OCI-M2 (cell line): ENCODE results near the gene RBM19.
"Not testable (repeated sequence)": the region's sequence is repeated elsewhere in the genome, so short reads cannot be mapped to it uniquely, and the experiment has no call there.

Experiments used
- DNase-seq: peaks from one replicate; lab custom pipeline; 2025; ENCODE audit not compliant: unreplicated experiment; lab: John Stamatoyannopoulos, UW

RBM19 gene, protein sequence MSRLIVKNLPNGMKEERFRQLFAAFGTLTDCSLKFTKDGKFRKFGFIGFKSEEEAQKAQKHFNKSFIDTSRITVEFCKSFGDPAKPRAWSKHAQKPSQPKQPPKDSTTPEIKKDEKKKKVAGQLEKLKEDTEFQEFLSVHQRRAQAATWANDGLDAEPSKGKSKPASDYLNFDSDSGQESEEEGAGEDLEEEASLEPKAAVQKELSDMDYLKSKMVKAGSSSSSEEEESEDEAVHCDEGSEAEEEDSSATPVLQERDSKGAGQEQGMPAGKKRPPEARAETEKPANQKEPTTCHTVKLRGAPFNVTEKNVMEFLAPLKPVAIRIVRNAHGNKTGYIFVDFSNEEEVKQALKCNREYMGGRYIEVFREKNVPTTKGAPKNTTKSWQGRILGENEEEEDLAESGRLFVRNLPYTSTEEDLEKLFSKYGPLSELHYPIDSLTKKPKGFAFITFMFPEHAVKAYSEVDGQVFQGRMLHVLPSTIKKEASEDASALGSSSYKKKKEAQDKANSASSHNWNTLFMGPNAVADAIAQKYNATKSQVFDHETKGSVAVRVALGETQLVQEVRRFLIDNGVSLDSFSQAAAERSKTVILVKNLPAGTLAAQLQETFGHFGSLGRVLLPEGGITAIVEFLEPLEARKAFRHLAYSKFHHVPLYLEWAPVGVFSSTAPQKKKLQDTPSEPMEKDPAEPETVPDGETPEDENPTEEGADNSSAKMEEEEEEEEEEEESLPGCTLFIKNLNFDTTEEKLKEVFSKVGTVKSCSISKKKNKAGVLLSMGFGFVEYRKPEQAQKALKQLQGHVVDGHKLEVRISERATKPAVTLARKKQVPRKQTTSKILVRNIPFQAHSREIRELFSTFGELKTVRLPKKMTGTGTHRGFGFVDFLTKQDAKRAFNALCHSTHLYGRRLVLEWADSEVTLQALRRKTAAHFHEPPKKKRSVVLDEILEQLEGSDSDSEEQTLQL

DNA sequence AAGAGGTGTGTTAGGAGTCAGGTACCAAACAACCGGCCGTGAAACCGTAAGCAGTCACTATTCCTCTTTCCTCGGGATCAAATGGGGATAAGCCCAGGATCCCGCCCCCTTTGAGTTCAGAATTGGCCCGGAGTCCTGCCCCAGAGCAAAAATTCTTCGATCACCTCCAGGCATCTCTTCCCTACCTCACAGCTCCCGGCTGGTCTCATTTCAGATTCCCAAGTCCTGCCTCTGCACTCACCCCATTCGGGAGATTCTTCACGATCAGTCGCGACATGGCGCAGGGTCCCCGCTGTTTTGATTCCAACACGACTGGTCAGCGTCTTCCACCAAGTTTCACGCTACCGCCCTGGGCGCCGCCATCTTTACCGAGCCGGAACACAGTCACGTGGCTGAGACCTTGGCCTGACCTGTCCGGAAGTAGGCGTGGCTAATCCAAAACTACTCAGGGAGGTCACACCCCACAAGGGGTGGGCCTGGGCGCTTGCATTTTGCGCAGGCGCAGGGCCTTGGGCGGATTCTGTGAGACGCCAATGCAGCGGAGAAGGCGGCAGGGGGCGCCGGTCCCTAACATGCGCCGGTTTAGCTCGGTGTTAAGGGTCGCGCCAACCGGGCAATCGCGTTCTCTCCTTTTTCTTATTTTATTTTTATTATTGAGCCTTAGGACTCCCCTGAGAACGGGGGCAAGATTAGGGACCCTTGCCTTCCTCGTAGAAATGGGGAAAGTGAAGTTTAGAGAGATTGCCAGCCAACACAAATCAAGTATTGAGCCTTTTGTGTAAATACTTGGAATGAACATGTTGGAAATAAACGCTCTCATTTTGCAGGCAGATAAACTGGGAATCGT lies at the start of gene RBM19:
TSS of gene RBM19 (minus strand) at position 375 of the 847 bp plus-strand sequence. CDS start at position 277, 98 bp downstream.
- peak; percentile 51 for DNase-seq

DNA sequence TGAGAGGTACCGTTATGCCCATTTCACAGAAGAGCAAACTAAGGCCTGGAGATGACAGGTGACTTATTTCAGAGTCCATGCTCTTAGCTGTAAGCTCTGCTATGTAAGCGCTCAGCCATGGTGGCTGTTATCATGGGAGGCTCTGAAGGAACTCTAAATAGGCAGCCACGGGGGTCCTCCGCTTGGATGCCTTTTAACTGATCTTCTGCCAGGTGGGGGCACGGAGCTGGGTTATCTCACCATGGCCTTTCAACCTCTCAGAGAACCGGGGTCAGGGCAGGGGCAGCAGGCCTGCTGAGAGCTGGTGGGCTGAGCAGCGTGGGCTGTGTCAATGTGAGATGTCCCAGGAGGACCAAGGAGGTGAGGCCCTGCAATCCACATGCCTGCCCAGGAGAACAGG lies 49.7 kb upstream of the RBM19 start:
- DNase-seq = no peak

DNA sequence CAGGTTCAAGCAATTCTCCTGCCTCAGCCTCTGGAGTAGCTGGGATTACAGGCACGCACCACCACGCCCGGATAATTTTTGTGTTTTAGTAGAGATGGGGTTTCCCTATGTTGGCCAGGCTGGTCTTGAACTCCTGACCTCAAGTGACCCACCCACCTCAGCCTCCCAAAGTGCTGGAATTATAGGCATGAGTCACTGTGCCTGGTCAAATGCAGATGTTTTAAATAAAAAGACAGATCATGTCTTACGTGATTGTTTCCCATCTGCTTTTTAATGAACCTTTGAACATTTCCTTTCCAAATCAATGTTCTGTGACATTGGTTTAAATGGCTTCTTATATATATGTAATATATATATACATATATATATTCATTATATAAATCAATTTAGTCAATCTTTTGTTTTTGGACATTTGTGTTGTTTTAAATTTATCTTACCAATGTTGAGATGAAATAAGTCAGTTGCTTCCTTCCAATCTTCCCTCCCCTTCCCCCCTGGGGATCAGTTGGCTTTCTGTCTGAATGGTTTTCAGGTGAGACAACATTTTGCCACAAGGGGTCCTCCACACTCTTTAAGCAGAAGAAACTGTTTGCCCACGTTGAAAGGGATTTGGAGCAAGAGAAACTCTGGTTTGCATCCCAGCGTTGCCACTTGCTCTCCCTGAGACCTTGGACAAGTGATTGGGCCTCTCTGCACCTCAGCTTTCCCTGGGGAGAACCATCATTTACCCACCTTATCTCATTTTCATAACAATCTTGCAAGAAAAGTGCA lies 47.6 kb upstream of the RBM19 start:
- DNase-seq = no peak

DNA sequence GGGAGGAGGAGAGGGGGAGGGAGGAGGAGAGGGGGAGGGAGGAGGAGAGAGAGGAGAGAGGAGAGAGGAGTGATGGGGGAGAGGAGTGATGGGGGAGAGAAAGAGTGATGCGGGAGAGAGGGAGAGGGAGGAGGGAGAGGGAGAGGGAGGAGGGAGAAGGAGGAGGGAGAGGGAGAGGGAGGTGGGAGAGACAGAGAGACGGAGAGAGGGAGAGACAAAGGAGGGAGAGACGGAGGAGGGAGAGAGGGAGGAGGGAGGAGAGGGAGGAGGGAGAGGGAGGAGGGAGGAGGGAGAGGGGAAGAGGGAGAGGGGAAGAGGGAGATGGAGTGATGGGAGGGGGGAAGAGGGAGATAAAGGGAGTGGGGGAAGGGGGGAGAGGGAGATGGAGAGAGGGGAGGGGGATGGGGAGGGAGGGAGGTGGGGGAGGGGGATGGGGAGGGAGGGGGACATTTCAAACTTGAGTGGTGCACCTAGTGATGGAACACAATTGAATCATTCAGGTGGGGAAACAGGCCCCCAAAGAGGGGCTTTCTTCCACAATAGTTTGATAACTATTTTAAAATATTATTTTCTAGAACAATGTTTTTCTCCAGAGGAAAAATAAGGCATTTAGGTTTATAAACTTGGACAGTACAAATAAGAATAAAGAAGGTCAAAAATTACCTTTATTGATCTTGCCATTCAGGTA lies 46.8 kb upstream of the RBM19 start:
- no peak for DNase-seq

DNA sequence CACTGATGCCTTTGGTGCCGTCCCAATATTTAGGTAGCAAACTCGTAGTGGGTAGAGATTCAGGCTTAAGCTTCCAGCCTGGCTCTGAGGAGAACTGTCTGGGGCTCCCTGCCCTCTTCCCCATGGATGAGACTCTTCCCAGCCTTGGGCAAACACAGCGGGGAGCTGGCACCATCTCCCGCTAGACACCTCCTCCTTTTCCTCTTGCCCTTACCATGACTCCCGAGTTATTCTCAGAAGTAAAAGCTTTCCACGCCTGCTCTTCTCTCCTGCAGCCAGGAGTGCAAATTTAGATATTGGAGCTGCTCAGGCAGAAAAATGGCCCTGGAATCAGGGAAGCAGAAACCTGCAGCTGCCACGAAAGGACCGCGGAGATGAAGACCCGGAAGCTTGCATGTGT lies 45.6 kb upstream of the RBM19 start:
- DNase-seq = no peak

DNA sequence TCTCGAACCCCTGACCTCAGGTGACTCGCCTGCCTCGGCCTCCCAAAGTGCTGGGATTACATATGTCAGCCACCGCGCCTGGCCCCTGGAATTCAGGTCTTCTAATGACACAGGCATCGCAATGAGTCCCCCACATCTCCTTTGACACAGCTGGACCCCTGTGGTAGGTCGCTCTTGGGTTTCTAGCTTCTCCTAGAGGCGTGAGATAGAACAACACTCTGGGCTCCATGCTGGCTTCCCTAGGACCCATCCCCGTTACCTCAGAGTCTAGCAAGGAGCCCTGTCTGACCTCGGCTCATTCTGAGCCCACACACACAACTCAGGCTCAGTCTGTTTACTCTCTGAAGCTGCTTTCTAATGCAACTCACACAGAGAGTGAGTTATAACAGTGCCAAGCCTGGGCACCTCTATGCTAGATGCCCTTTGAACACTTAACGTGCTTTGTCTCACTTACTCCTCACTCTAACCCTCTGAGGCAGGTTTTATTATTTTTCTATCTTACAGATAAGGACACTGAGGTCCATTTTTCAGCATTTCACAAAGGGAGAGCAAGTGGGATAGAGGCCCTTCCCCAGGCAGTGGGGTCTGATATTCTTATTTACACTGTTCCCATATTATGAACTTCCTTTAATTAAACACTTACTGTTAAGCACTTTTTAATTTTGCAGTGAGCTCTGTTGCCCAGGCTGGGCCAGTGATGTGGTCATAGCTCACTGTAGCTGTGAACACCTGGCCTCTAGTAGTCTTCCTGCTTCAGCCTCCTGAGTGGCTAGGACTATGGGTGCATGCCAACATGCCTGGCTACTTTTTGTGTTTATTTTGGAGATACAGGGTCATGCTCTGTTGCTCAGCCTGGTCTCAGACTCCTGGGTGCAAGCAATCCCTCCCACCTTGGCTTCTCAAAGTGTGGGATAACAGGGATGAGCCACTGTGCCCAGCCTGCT lies 40.6 kb upstream of the RBM19 start:
- DNase-seq = no peak

DNA sequence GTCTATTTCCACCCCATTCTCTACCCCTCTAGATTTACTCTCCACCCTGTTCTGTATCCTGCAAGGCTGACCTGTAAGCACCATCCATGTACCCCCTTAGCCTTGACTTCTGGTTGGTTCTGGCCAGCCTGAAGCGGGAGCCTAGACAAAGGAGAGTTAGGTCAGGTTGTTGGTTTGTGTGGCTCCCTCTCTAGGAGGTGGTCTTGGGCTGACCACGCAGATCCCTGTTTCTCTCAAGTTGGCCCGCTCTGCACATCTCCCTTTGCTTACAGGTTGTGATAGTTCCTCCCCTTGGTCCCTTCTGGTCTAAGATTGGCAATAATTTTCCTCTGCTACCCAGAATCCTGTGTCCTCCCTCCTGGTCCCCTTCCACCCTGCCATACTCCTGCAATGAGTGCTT lies 38.3 kb upstream of the RBM19 start:
- no peak for DNase-seq

DNA sequence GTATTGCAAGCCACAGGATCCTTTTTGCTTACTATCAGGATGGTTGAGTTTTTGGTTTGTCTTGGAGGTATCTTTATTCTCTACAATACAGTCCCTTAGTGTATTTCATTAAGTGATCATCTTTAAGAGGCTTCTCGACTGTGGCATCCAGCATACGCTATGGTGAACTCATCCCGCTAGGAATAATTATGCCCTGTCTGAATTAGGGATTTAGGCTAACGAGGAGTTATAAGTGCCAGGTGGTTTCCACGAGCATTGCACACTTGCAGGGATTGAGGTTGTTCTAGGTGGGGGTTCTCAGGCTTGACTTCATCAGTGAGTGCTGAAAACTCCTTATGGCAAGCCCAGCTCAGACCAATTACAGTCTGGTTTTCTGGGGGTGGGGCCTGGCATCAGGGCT lies 37.2 kb upstream of the RBM19 start:
- no peak for DNase-seq

DNA sequence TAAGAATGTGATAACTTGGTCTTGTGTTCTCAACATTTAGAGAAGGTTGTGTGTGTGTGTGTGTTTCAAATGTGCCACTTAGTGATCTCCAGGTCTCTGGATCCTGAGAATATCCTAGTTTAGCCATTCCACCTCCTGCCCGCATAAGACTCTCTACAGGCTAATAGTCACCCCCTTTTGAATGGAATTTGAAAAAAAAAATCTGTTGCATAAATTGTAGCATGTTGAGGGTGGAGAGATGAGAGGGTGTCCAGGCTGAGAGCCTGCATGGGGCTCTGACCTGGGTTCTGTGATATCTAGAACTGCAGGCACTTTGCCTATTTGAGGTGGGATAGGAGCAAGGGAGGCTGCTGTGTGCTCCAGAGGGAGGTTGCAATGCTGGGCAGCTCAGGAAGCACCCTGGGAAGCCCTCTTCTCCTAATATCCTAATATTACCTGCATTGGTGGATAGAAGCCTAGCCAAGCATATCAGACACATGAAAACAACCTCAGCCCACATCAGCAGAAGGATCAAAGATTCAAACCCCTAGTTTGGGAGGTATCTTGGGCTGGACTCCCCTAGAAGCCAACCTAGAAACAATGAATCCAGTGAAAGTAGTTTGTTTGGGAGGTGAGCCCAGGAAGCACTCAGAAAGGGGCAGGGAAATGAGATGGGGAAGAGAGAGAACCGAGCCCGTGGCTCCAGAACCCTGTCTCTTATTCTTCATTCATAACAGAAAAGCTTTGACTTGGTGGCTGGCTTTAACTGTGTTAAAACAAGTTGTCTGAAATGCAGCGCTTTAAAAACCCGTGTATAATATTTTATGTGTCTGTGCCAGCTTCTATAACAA lies 35.6 kb upstream of the RBM19 start:
- no peak for DNase-seq

DNA sequence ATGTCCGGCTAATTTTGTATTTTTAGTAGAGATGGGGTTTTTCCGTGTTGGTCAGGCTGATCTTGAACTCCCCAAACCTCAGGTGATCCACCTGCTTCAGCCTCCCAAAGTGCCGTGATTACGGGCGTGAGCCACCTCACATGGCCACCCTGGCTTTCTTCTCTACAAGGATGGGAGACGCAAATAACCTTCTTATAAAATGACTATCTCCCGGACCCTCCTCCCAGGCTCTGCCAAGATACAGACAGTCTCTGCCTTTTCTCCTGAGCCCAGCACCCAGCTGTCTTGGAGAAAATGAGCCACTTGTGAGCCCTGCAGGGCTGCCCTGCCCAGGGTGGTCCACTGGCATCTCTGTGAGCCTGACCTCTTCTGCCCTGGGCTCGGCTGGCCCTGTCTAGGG lies 34.7 kb upstream of the RBM19 start:
- no peak for DNase-seq

DNA sequence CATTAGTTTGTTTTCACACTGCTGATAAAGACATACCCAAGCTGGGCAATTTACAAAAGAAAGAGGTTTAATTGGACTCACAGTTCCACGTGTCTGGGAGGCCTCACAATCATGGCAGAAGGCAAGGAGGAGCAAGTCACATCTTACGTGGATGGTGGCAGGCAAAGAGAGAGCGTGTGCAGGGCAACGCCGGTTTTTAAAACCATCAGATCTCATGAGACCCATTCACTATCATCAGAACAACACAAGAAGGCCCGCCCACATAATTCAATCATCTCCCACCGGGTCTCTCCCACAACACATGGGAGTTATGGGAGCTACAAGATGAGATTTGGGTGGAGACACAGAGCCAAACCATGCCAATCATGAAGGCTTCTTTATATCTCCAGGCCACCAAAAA lies 34.1 kb upstream of the RBM19 start:
- DNase-seq = not testable (repeated sequence)

DNA sequence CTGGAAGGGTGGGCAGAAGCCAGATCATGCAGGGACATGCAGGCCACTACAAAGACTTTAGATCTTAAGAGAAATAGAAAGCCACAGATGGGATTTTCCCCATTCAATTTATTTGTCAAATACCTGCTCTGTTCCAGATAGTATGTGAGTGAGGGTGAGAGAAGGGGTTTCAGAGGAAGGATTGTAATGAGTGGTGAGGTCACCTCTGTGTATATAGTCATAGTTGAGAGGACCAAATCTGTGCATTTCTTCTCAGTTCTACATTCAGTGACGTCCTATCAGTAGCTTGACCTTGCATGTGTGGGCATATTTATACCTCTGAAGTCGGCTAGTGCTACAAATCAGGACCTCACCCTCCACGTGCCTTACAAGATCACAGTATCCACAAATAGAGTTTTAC lies 31.2 kb upstream of the RBM19 start:
- DNase-seq = no peak

DNA sequence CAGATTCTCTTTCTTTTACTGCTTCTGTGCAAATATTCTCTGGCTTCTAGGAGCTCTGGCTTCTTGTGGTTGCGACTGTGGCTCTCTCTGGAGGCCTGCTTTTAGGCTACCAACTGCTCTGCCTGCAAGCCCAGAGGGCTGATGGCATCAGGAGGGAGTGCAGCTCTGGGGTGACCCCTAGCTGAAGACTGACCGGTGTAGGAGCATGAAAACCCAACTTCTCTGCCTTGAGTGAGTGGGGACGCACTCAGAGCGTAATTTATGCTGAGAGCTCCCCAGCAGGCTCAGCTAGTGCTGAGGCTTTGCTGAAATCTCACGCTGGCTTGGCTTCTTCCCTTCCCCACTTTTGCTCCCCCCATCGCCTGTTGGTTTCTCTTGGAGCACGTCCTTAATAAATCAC lies 29.9 kb upstream of the RBM19 start:
- no peak for DNase-seq

DNA sequence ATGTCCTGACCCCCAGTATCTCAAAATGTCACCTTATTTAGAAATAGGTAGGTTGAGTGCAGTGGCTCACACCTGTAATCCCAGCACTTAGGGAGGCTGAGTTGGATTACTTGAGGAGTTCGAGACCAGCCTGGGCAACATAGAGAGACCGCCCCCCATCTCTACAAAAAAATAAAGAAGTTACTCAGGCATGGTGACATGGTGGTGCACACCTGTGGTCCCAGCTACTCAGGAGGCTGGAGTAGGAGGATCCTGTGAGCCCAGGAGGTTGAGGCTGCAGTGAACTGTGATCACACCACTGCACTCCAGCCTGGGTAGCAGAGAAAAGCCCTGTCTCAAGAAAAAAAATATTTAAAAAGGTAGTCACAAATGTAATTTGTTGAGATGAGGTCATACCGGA lies 27.9 kb upstream of the RBM19 start:
- no peak for DNase-seq

DNA sequence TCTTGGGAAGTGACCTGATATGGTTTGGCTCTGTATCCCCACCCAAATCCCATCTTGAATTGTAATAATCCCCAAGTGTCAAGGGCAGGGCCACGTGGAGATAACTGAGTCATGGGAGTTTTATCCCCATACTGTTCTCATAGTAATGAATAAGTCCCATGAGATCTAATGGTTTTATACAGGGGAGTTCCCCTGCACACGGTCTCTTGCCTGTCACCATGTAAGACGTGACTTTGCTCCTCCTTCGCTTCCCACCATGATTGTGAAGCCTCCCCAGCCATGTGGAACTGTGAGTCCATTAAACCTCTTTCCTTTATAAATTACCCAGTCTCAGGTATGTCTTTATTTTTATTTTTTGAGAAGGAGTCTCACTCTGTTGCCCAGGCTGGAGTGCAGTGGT lies 26.6 kb upstream of the RBM19 start:
- DNase-seq = not testable (repeated sequence)

DNA sequence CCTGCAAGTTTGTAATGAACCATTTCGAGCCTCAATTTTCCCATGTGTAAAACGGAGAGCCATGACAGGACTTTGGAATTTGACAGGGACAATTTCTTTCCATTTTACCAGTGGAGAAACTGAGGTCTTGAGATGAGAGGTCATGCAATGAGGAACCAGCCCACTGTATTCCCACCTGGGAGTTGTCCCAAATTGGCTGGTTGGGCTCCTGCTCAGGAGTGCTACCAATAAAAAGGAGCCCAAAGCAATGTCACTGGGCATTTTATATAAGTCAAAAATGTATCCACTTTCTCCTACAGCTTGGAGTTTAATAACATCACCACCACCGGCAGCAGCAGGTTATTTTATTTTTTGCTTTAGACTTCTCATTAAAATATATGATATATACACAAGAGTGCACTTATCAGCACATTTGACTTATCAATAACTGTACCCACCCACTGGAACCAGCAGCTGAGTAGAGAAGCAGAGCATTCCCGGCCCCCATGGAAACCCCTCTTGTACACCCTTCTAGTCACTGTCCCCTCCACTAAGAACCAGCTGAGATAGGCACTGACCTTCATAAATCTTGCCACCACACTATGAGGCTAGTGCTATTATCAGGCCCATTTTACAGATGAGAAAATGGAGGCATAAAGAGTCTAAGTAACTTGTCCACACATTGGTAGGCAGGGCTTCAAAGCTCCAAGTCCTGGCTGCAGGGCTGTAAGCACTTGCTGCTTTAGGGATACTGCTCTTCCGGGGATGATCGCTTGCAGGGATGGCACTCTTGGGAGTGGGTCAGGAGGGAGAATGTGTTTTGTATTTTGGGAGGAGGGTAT lies 25.3 kb upstream of the RBM19 start:
- no peak for DNase-seq
